H7 (cell line): ENCODE results near the gene SCCPDH. TPM values are rescaled to one million over a fixed set of nuclear protein-coding genes. Genes with fewer than 3 reads are reported as not detected.
A peak's percentile ranks its signal among the peaks of the same experiment; 100 is the strongest.
"Not testable (repeated sequence)": the region's sequence is repeated elsewhere in the genome, so short reads cannot be mapped to it uniquely, and the experiment has no call there.

Experiments
- DNase-seq: peaks from one replicate; pipeline ENCODE4 v3.0.0; 2012
- H3K27me3 ChIP-seq: 2 replicates; pipeline ENCODE4 v1.6.0; 2011; ENCODE audit warnings: mild to moderate bottlenecking, low read length; ENCODE audit not compliant: control insufficient read depth, insufficient read depth
- H3K36me3 ChIP-seq: replicated peaks from 2 replicates; pipeline ENCODE4 v1.5.1; 2011; ENCODE audit warnings: low read length; ENCODE audit not compliant: control insufficient read depth, insufficient read depth
- H3K4me3 ChIP-seq: 2 replicates; pipeline ENCODE4 v1.5.1; 2011; ENCODE audit warnings: low read depth, mild to moderate bottlenecking, control low read depth, low read length, moderate library complexity; ENCODE audit not compliant: insufficient read depth
- total RNA-seq: library from RNA; depleted of rRNA; stranded (reverse); fragments of >200 nt; shearing (Covaris generic); gene quantifications from 2 replicates; pipeline ENCODE4 v1.2.3, GENCODE V29; 2014; rRNA removed

Gene SCCPDH
- total RNA-seq, 1 experiment from 2014 or later, result 11.1 TPM

DNA sequence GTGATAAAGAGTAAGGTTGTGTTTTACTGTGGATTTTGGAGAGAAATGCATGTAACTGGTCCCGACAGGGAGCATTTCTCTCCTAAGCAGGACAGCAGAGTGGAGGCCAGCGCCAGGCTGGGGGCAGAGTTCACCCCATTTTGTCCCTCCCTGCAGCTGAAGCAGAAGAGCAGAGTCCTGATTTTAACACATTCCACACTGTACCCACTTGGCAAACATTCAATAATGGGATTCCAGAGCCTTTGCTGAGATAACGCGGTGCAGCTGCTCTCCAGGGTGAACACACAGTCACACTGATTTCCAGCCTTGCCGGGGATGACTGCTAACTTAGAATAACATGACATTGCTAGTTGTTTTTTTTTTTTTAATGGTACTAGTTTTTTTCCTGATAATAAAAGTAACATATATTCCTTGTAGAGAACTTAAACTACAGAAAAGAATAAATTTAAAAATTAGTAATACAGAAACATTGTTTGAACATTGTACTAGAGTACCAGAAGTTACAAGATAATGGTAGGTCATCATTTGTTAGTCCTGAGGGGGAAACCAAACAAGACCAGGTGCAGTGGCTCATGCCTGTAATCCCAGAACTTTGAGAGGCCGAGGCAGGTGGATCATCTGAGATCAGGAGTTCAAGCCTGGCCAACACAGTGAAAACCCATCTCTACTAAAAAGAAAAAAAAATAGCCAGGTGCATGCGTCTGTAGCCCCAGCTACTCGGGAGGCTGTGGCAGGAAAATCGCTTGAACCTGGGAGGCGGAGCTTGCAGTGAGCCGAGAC lies 77.2 kb downstream of the SCCPDH start:
- DNase-seq, result no peak
- Histone ChIP-seq H3K27me3 (no peaks in the 10 kb centered on the region), H3K36me3 (no peaks in the 10 kb centered on the region), H3K4me3 (no peak overlapping the region)

DNA sequence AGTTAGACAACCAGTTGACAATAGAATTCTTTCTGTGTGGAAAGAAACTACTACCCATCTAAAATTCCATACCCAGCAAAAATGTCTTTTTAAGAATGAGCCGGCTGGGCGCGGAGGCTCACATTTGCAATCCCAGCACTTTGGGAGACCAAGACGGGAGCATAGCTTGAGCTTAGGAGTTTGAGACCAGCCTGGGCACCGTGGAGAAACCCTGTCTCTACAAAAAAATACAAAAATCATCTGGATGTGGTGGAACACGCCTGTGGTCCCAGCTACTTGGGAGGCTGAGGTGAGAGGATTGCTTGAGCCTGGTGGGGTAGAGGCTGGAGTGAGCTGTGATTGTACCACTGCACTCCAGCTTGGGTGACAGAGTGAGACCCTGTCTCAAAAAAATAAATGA lies 79.2 kb downstream of the SCCPDH start:
- Histone ChIP-seq H3K36me3 (no peaks in the 10 kb centered on the region), H3K27me3 (no peaks in the 10 kb centered on the region), H3K4me3 (no peak overlapping the region)
- no peak for DNase-seq

- Histone ChIP-seq H3K36me3 (no peaks in the 10 kb centered on the region), H3K27me3 (no peaks in the 10 kb centered on the region), H3K4me3 (no peak overlapping the region)
- no peak for DNase-seq
Observed at GRCh38 chr1:246803883-246804282, 79.7 kb downstream of the SCCPDH start.

DNA sequence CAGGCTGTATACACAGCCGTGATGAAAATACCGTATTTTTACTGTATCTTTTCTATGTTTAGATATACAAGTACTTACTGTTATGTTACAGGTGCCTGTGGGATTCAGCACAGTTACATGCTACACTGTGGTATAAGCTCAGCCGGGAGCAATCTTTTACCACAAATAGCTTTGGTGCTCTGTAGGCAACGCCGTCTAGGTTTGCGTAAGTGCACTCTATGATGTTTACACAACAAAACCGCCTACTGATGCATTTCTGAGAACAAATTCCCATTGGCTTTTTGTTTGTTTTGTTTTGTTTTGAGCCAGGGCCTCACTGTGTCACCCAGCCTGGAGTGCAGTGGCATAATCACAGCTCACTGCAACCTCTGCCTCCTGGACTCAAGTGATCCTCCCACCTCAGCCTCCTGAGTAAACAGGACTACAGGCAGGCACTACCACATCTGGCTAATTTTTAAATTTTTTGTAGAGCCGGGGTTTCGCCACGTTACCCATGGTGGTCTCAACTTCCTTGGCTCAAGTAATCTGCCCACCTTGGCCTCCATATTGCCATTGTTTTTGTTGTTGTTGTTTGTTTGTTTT lies 81.0 kb downstream of the SCCPDH start:
- Histone ChIP-seq H3K4me3 (no peak overlapping the region), H3K36me3 (no peaks in the 10 kb centered on the region), H3K27me3 (no peaks in the 10 kb centered on the region)
- no peak for DNase-seq

DNA sequence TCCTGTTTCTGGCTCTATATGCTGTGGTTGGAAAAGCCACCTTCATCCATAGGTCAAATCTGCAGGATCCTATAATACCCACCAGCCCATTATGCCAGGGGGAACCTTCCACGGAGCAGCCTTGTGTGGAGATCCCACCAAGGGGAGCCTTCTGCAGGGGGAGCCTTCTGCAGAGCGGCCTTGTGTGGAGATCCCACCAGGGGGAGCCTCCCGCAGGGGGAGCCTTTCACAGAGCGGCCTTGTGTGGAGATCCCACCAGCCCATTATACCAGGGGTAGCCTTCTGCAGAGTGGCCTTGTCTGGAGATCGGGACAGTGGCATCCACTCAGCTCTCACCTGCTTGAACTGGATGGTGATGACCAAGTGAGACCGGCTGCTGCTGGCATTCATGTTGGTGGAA lies 85.3 kb downstream of the SCCPDH start:
- no peaks in the 10 kb centered on the region for H3K36me3 ChIP-seq
- no peak overlapping the region for H3K4me3 ChIP-seq
- H3K27me3 ChIP-seq, result no peaks in the 10 kb centered on the region
- DNase-seq, result peak; percentile 54

DNA sequence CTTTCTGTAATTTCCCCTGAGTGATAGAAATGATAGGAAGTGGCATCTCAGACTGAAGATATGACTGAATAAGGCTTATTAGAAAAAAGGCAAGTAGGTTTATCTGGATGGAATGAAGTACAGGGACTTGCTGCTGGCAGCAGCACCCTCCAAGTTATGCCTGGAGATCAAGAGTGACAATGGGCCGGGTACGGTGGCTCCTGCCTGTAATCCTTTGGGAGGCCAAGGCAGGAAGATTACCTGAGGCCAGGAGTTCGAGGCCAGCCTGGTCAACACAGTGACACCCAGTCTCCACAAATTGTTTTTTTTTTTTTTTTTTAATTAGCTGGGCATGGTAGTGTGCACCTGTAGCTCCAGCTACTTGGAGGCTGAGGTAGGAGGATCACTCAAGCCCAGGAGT lies 87.8 kb downstream of the SCCPDH start:
- Histone ChIP-seq H3K4me3 (no peak overlapping the region), H3K36me3 (no peaks in the 10 kb centered on the region), H3K27me3 (no peaks in the 10 kb centered on the region)
- DNase-seq, result no peak

DNA sequence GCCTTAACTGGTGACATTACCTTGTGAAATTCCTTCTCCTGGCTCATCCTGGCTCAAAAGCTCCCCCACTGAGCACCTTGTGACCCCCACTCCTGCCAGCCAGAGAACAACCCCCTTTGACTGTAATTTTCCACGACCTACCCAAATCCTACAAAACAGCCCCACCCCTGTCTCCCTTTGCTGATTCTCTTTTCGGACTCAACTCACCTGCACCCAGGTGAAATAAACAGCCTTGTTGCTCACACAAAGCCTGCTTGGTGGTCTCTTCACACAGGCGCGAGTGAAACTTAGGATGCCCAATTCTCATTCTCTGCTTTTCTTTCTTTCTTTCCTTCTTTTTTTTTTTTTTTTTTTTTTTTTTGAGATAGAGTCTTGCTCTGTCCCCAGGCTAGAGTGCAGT lies 89.1 kb downstream of the SCCPDH start:
- not testable (repeated sequence) for DNase-seq, H3K36me3 ChIP-seq, H3K4me3 ChIP-seq, H3K27me3 ChIP-seq

GRCh38 chr1:246814890-246815289 lies 90.7 kb downstream of the SCCPDH start:
- no peak overlapping the region for H3K4me3 ChIP-seq
- H3K36me3 ChIP-seq, result no peaks in the 10 kb centered on the region
- no peak for DNase-seq
- no peaks in the 10 kb centered on the region for H3K27me3 ChIP-seq

DNA sequence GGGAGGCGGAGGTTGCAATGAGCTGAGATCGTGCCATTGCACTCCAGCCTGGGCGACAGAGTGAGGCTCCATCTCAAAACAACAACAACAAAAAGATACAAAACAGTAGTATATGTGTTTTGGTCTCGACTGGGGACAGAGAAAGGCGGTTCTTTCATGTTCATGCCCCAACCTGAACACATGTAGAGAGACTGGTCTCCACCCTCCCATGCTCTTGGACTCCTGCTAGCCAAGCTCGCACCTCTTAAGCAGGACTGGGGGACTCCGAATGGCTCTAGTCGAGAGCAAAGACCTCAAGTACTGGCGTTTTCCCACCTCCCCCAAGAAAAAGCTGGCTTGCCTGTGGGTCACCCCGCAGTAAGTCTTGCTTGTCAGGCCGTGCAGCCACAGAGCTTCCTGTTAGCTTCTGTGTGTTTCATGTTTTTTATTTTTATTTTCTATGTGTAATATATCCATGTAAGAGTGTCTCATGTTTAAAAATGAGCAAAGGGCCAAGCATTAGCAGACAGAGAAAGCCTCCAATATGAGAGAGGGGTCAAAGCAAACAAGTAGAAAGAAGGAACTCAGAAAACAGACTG lies 91.6 kb downstream of the SCCPDH start:
- Histone ChIP-seq H3K4me3 (no peak overlapping the region), H3K27me3 (no peaks in the 10 kb centered on the region)
- DNase-seq, result no peak

More for the DNA sequence above, 91.6 kb downstream of the SCCPDH start:
- H3K36me3 ChIP-seq, result no peaks in the 10 kb centered on the region

Other genes starting within 250 kb of the SCCPDH start
- gene SMYD3, start 217.1 kb upstream of the SCCPDH start, total RNA-seq, result 25.6 and 31.0 TPM in 2 replicates
- gene TFB2M, start 158.1 kb upstream of the SCCPDH start, total RNA-seq, result 38.3 and 39.8 TPM in 2 replicates
- gene CNST, start 158.0 kb upstream of the SCCPDH start, total RNA-seq, result 18.8 and 24.1 TPM in 2 replicates
- 43.4 and 62.9 TPM in 2 replicates for gene AHCTF1, start 207.5 kb downstream of the SCCPDH start, total RNA-seq